ENCODE results near the gene RFX3. TPM values are rescaled to one million over a fixed set of nuclear protein-coding genes. Genes with fewer than 3 reads are reported as not detected.

RFX3 gene
- total and polyA plus RNA-seq, 4 donors = 16.7 to 44.0 (median 26.8) TPM

GRCh38 chr9:3490957-3491356, 34.8 kb downstream of the RFX3 start:
- DNase-seq (ENCODE audit: low read depth in 4 of 6, low spot score in 6 of 6) = no peak
- Histone ChIP-seq H3K27ac (ENCODE audit: low read depth, low read length) (no peak overlapping the region), H3K9me3 (ENCODE audit: control insufficient read depth, insufficient read depth, low read length) (no peaks in the 10 kb centered on the region), H3K4me3 (ENCODE audit: low read depth, low read length) (no peak overlapping the region), H3K4me1 (ENCODE audit: control insufficient read depth, insufficient read depth, low read length) (no peaks in the 10 kb centered on the region), H3K36me3 (ENCODE audit: control insufficient read depth, insufficient read depth, low read length) (no peaks in the 10 kb centered on the region), H3K27me3 (ENCODE audit: control insufficient read depth, insufficient read depth, low read length) (no peaks in the 10 kb centered on the region)
- WGBS (ENCODE audit: insufficient coverage) = no CpG with 5 or more reads among the region's 4 CpGs

GRCh38 chr9:3482578-3482977, 43.2 kb downstream of the RFX3 start:
- Histone ChIP-seq H3K27ac (ENCODE audit: low read depth, low read length) (no peak overlapping the region), H3K4me1 (ENCODE audit: control insufficient read depth, insufficient read depth, low read length) (no peaks in the 10 kb centered on the region), H3K27me3 (ENCODE audit: control insufficient read depth, insufficient read depth, low read length) (no peaks in the 10 kb centered on the region), H3K36me3 (ENCODE audit: control insufficient read depth, insufficient read depth, low read length) (peaks cover 3% of the 10 kb centered on the region), H3K4me3 (ENCODE audit: low read depth, low read length) (no peak overlapping the region), H3K9me3 (ENCODE audit: control insufficient read depth, insufficient read depth, low read length) (peaks cover 1% of the 10 kb centered on the region)
- no peak for DNase-seq (ENCODE audit: low read depth in 4 of 6, low spot score in 6 of 6)
- WGBS (ENCODE audit: insufficient coverage) = no CpG with 5 or more reads among the region's 2 CpGs

GRCh38 chr9:3480353-3480655, 45.5 kb downstream of the RFX3 start:
- Histone ChIP-seq H3K27ac (ENCODE audit: low read depth, low read length) (no peak overlapping the region), H3K27me3 (ENCODE audit: control insufficient read depth, insufficient read depth, low read length) (no peaks in the 10 kb centered on the region), H3K4me3 (ENCODE audit: low read depth, low read length) (no peak overlapping the region), H3K4me1 (ENCODE audit: control insufficient read depth, insufficient read depth, low read length) (no peaks in the 10 kb centered on the region), H3K36me3 (ENCODE audit: control insufficient read depth, insufficient read depth, low read length) (peaks cover 3% of the 10 kb centered on the region), H3K9me3 (ENCODE audit: control insufficient read depth, insufficient read depth, low read length) (peaks cover 1% of the 10 kb centered on the region)
- WGBS (ENCODE audit: insufficient coverage) = 55% methylated on average over 3 of the region's 3 CpGs
- no peak for DNase-seq (ENCODE audit: low read depth in 4 of 6, low spot score in 6 of 6)

DNA sequence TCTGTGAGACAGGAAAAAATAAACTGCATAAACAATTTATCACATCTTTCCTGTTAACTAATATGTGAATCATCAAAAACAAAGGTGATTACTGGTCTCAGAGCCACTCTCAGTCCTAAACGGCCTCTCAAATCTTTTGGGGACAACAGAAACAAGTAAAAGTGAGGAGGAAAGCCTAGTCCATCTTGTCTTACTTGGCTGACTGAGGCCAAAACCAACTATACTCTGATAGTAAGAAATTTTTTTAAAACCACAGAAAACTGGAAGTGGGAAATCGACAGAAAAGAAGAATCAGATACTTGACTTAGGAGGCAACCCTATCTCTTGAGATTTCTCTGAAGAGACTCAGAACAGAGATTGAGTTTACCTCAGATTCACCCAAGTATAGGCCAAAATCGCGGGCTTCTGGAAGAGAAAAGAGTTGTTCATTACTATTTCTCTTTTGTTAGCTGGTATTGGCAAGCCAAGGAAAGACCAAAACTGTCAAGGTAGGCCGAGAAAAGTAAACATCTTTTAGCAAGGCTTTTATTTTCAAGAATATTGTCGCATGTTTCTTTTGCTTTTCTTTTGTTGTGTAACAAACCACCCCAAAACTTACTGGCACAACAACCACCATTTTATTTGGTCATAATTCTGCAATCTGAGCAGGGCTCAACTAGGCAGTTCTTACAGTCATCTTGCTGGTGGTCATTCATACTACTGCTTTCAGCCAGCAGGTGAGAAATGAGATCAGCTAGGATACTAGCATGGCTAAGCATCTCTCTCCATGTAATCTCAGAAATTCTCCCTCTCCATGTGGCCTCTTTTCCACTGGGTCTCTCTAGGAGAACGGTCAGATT, 46.1 kb downstream of the RFX3 start:
- Histone ChIP-seq H3K9me3 (ENCODE audit: control insufficient read depth, insufficient read depth, low read length) (peaks cover 1% of the 10 kb centered on the region), H3K4me3 (ENCODE audit: low read depth, low read length) (no peak overlapping the region), H3K27ac (ENCODE audit: low read depth, low read length) (no peak overlapping the region), H3K36me3 (ENCODE audit: control insufficient read depth, insufficient read depth, low read length) (peaks cover 1% of the 10 kb centered on the region), H3K4me1 (ENCODE audit: control insufficient read depth, insufficient read depth, low read length) (no peaks in the 10 kb centered on the region), H3K27me3 (ENCODE audit: control insufficient read depth, insufficient read depth, low read length) (no peaks in the 10 kb centered on the region)
- no peak for DNase-seq (ENCODE audit: low read depth in 4 of 6, low spot score in 6 of 6)
- 90% methylated on average over 3 of the region's 7 CpGs for WGBS (ENCODE audit: insufficient coverage)

DNA sequence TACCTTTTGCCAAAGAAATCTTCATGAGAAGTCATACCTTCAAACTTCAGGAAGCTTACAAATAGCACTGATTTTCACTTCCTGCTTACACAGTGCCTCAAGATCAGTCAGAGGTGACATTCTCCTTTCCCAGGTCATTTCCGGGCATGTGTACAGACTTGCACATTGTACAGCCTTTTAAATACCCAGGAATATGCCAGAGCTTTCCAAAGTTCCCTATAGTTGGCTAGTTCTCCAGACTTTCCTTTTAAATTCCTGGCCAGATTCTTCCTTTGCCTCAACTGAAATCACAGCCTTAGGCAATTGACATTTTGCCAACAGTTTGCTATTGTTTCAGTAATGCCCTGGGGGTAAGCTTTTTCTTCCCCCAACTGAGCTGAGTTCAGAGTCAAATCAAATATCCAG, 47.2 kb downstream of the RFX3 start:
- Histone ChIP-seq H3K9me3 (ENCODE audit: control insufficient read depth, insufficient read depth, low read length) (peaks cover 1% of the 10 kb centered on the region), H3K36me3 (ENCODE audit: control insufficient read depth, insufficient read depth, low read length) (no peaks in the 10 kb centered on the region), H3K4me1 (ENCODE audit: control insufficient read depth, insufficient read depth, low read length) (no peaks in the 10 kb centered on the region), H3K4me3 (ENCODE audit: low read depth, low read length) (no peak overlapping the region), H3K27ac (ENCODE audit: low read depth, low read length) (no peak overlapping the region), H3K27me3 (ENCODE audit: control insufficient read depth, insufficient read depth, low read length) (no peaks in the 10 kb centered on the region)
- 85% methylated on average over 1 of the region's 1 CpG for WGBS (ENCODE audit: insufficient coverage)
- DNase-seq (ENCODE audit: low read depth in 4 of 6, low spot score in 6 of 6) = peak in 2 of 6 donors; percentile 23 to 33

DNA sequence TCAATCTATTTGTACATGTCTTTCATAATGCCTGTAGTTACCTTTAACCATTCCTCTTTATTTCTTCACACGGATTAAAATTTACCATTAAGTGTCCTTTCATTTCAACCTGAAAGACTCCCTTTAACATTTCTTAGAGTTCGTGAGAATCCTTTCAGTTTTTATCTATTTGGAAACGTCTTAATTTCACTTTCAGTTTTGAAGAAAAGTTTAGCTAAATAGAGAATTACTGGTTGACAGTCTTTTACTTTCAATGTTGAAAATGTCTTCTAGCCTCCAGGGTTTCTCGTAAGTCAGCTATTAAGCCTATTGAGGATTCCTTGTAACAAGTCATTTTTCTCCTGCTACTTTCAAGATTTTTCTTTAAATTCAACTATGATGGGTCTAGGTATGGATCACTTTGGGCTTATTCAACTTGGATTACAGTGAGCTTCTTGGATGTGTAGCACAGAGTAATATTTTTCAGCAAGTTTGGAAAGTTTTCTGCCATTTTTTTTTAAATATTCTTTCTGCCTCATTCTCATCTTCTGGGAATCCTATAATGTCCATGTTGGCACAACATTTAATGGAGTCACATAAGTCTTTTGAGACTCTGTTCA, 48.5 kb downstream of the RFX3 start:
- no peaks in the 10 kb centered on the region for H3K4me1 ChIP-seq (ENCODE audit: control insufficient read depth, insufficient read depth, low read length)
- no peak overlapping the region for H3K4me3 ChIP-seq (ENCODE audit: low read depth, low read length)
- no peak for DNase-seq (ENCODE audit: low read depth in 4 of 6, low spot score in 6 of 6)
- WGBS (ENCODE audit: insufficient coverage) = no CpG with 5 or more reads among the region's 4 CpGs
- no peak overlapping the region for H3K27ac ChIP-seq (ENCODE audit: low read depth, low read length)
- H3K36me3 ChIP-seq (ENCODE audit: control insufficient read depth, insufficient read depth, low read length) = no peaks in the 10 kb centered on the region
- no peaks in the 10 kb centered on the region for H3K27me3 ChIP-seq (ENCODE audit: control insufficient read depth, insufficient read depth, low read length)
- peaks cover 1% of the 10 kb centered on the region for H3K9me3 ChIP-seq (ENCODE audit: control insufficient read depth, insufficient read depth, low read length)

DNA sequence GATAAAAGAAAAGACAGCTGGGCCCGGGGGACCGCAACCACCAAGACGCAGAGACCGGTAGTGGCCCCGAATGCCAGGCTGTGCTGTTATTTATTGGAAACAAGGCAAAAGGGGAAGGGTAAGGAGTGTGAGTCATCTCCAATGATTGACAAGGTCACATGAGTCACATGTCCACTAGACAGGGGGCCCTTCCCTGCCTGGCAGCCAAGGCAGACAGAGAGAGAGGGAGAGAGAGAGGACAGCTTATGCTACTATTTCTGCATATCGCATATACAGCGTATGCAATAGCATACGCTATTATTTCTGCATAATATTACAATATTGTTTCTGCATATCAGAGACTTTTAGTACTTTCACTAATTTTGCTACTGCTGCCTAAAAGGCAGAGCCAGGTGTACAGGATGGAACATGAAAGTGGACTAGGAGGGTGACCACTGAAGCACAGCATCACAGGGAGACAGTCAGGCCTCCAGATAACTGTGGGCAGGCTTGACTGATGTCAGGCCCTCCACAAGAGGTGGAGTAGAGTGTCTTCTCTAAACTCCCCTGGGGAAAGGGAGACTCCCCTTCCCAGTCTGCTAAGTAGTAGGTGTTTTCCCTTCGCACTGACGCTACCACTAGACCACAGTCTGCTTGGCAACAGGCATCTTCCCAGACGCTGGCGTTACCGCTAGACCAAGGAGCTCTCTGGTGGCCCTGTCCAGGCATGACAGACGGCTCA, 50.3 kb downstream of the RFX3 start:
- no peaks in the 10 kb centered on the region for H3K36me3 ChIP-seq (ENCODE audit: control insufficient read depth, insufficient read depth, low read length)
- H3K4me1 ChIP-seq (ENCODE audit: control insufficient read depth, insufficient read depth, low read length) = no peaks in the 10 kb centered on the region
- no peak overlapping the region for H3K4me3 ChIP-seq (ENCODE audit: low read depth, low read length)
- no peak overlapping the region for H3K27ac ChIP-seq (ENCODE audit: low read depth, low read length)
- H3K9me3 ChIP-seq (ENCODE audit: control insufficient read depth, insufficient read depth, low read length) = peaks cover 1% of the 10 kb centered on the region
- 97% methylated on average over 8 of the region's 14 CpGs for WGBS (ENCODE audit: insufficient coverage)
- no peaks in the 10 kb centered on the region for H3K27me3 ChIP-seq (ENCODE audit: control insufficient read depth, insufficient read depth, low read length)
- no peak for DNase-seq (ENCODE audit: low read depth in 4 of 6, low spot score in 6 of 6)

GRCh38 chr9:3474821-3475220, 51.0 kb downstream of the RFX3 start:
- no peak overlapping the region for H3K4me3 ChIP-seq (ENCODE audit: low read depth, low read length)
- H3K4me1 ChIP-seq (ENCODE audit: control insufficient read depth, insufficient read depth, low read length) = no peaks in the 10 kb centered on the region
- H3K9me3 ChIP-seq (ENCODE audit: control insufficient read depth, insufficient read depth, low read length) = peaks cover 1% of the 10 kb centered on the region
- no peaks in the 10 kb centered on the region for H3K36me3 ChIP-seq (ENCODE audit: control insufficient read depth, insufficient read depth, low read length)
- no peak overlapping the region for H3K27ac ChIP-seq (ENCODE audit: low read depth, low read length)
- WGBS (ENCODE audit: insufficient coverage) = 90% methylated on average over 2 of the region's 2 CpGs
- no peaks in the 10 kb centered on the region for H3K27me3 ChIP-seq (ENCODE audit: control insufficient read depth, insufficient read depth, low read length)
- no peak for DNase-seq (ENCODE audit: low read depth in 4 of 6, low spot score in 6 of 6)

DNA sequence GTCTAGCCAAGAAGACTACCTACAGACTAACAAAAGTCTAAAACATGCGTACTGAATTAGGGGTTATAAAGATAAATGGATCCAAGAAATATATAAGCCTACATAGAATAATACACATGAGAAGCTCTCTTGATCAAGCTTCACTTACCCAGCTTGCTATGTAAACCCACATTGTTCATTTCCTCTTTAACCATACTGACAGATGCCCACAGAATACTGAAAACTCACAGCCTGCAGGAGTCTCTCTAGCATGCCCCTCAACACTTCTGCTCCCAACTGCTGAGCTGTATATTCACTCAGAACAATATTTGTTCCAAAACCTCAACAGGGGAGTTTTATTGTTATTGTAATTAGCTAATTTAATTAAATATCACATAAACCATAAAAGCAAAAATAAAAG, 52.4 kb downstream of the RFX3 start:
- H3K27me3 ChIP-seq (ENCODE audit: control insufficient read depth, insufficient read depth, low read length) = no peaks in the 10 kb centered on the region
- no peaks in the 10 kb centered on the region for H3K36me3 ChIP-seq (ENCODE audit: control insufficient read depth, insufficient read depth, low read length)
- peak in 2 of 6 donors; percentile 24 to 44 for DNase-seq (ENCODE audit: low read depth in 4 of 6, low spot score in 6 of 6)
- no CpG with 5 or more reads among the region's 1 CpG for WGBS (ENCODE audit: insufficient coverage)
- no peak overlapping the region for H3K4me3 ChIP-seq (ENCODE audit: low read depth, low read length)
- no peak overlapping the region for H3K27ac ChIP-seq (ENCODE audit: low read depth, low read length)
- H3K4me1 ChIP-seq (ENCODE audit: control insufficient read depth, insufficient read depth, low read length) = no peaks in the 10 kb centered on the region
- peaks cover 1% of the 10 kb centered on the region for H3K9me3 ChIP-seq (ENCODE audit: control insufficient read depth, insufficient read depth, low read length)
